GM12878 (cell line): ENCODE results near the gene CDYL. TPM values are rescaled to one million over a fixed set of nuclear protein-coding genes. Genes with fewer than 3 reads are reported as not detected.

Source experiments
- CBFB ChIP-seq: IDR thresholded peaks from 2 replicates; pipeline ENCODE4 v1.6.1; 2016; ENCODE audit warnings: antibody characterized with exemption, low read depth
- CBX3 ChIP-seq: fragments of 200-600 bp; sonication (generic); IDR thresholded peaks from 2 replicates; pipeline ENCODE4 v1.6.1; 2016; ENCODE audit warnings: low read depth, borderline replicate concordance
- CBX5 ChIP-seq: sonication (generic); IDR thresholded peaks from 2 replicates; pipeline ENCODE4 v1.6.1; 2016; ENCODE audit warnings: low read depth, moderate library complexity, mild to moderate bottlenecking, inconsistent platforms
- CEBPB ChIP-seq, 2 experiments: fragments of 150-350 bp in 1 of 2; IDR thresholded peaks; 2 replicates each; pipeline ENCODE4 v1.6.1; 2012 to 2014; ENCODE audit warnings: low read depth in 2 of 2, low read length in 2 of 2, borderline replicate concordance in 1 of 2, inconsistent platforms in 1 of 2
- ETV6 ChIP-seq, 2 experiments: fragments of 450-650 bp in 1 of 2; IDR thresholded peaks in 1 of 2; conservative IDR thresholded peaks in 1 of 2; 2 replicates each; pipeline ENCODE4 v1.6.1; 2014; ENCODE audit warnings: antibody characterized with exemption in 1 of 2, borderline replicate concordance in 1 of 2, low read depth in 1 of 2, mild to moderate bottlenecking in 1 of 2, moderate library complexity in 1 of 2
- GABPA ChIP-seq: IDR thresholded peaks from 2 replicates; pipeline ENCODE4 v1.6.1; 2014; ENCODE audit warnings: antibody characterized with exemption, low read depth, mild to moderate bottlenecking, inconsistent platforms
- HDAC6 ChIP-seq: fragments of 200-600 bp; sonication (generic); IDR thresholded peaks from one replicate; pipeline ENCODE4 v1.8.0; 2017; ENCODE audit warnings: antibody characterized with exemption; ENCODE audit not compliant: unreplicated experiment
- MTA2 ChIP-seq: fragments of 450-650 bp; IDR thresholded peaks from 2 replicates; pipeline ENCODE4 v1.6.1; 2016; ENCODE audit warnings: low read depth, mild to moderate bottlenecking, moderate library complexity
- MTA3 ChIP-seq: IDR thresholded peaks from 2 replicates; pipeline ENCODE4 v1.6.1; 2012; ENCODE audit warnings: low read length, inconsistent platforms, borderline replicate concordance
- MXI1 ChIP-seq: fragments of 150-350 bp; IDR thresholded peaks from 2 replicates; pipeline ENCODE4 v1.6.1; 2011; ENCODE audit warnings: low read depth, mild to moderate bottlenecking, inconsistent platforms, low read length, improper control_type of control experiment
- NFIC ChIP-seq: IDR thresholded peaks from 2 replicates; pipeline ENCODE4 v1.6.1; 2012; ENCODE audit warnings: low read depth, mild to moderate bottlenecking, inconsistent platforms, low read length, moderate library complexity
- NFYB ChIP-seq: IDR thresholded peaks from 2 replicates; pipeline ENCODE4 v1.6.1; 2011; ENCODE audit warnings: low read depth, mild to moderate bottlenecking, low read length, improper control_type of control experiment, moderate library complexity; ENCODE audit not compliant: insufficient read depth
- NR2C1 ChIP-seq: fragments of 450-650 bp; IDR thresholded peaks from 2 replicates; pipeline ENCODE4 v1.6.1; 2017; ENCODE audit warnings: antibody characterized with exemption, mild to moderate bottlenecking, moderate library complexity
- PAX8 ChIP-seq: fragments of 450-650 bp; IDR thresholded peaks from 2 replicates; pipeline ENCODE4 v1.6.1; 2017; ENCODE audit warnings: mild to moderate bottlenecking, moderate library complexity
- POLR2AphosphoS2 ChIP-seq: IDR thresholded peaks from 2 replicates; pipeline ENCODE4 v1.6.1; 2011; ENCODE audit warnings: low read depth, mild to moderate bottlenecking, low read length, improper control_type of control experiment, moderate library complexity
- POU2F2 ChIP-seq: IDR thresholded peaks from 3 replicates; pipeline ENCODE4 v1.6.1; 2011; ENCODE audit warnings: low read depth, mild to moderate bottlenecking, low read length, borderline replicate concordance
- RB1 ChIP-seq: fragments of 450-650 bp; formaldehyde crosslinking; IDR thresholded peaks from 2 replicates; pipeline ENCODE4 v1.6.1; 2017; ENCODE audit warnings: mild to moderate bottlenecking, borderline replicate concordance
- RFX5 ChIP-seq: IDR thresholded peaks from 2 replicates; pipeline ENCODE4 v1.6.1; 2011; ENCODE audit warnings: low read depth, low read length, improper control_type of control experiment
- SMC3 ChIP-seq: IDR thresholded peaks from 2 replicates; pipeline ENCODE4 v1.6.1; 2011; ENCODE audit warnings: low read length, improper control_type of control experiment, borderline replicate concordance
- SPI1 ChIP-seq: IDR thresholded peaks from 2 replicates; pipeline ENCODE4 v1.6.1; 2011; ENCODE audit warnings: low read depth, mild to moderate bottlenecking, low read length, moderate library complexity, borderline replicate concordance; ENCODE audit not compliant: insufficient read depth
- SRF ChIP-seq, 2 experiments: IDR thresholded peaks; 2 replicates each; pipeline ENCODE4 v1.6.1; 2011; ENCODE audit warnings: low read depth in 2 of 2, low read length in 2 of 2, mild to moderate bottlenecking in 1 of 2, moderate library complexity in 1 of 2
- TCF7 ChIP-seq: IDR thresholded peaks from 2 replicates; pipeline ENCODE4 v1.6.1; 2014; ENCODE audit warnings: antibody characterized with exemption, borderline replicate concordance
- ZNF24 ChIP-seq: fragments of 450-650 bp; IDR thresholded peaks from 2 replicates; pipeline ENCODE4 v1.6.1; 2017; ENCODE audit warnings: antibody characterized with exemption, mild to moderate bottlenecking
- ZNF274 ChIP-seq: IDR thresholded peaks from one replicate; pipeline ENCODE4 v1.8.0; 2011; ENCODE audit not compliant: insufficient read length, insufficient read depth
- ZNF384 ChIP-seq: IDR thresholded peaks from 2 replicates; pipeline ENCODE4 v1.6.1; 2012; ENCODE audit warnings: low read depth, mild to moderate bottlenecking, low read length, improper control_type of control experiment, borderline replicate concordance
- ZSCAN29 ChIP-seq: fragments of 450-650 bp; IDR thresholded peaks from 2 replicates; pipeline ENCODE4 v1.6.1; 2017; ENCODE audit warnings: mild to moderate bottlenecking, moderate library complexity
- polyA plus RNA-seq, 11 experiments: library from polyadenylated mRNA; depleted of rRNA in 4 of 11; unstranded in 6 of 11; stranded (reverse) in 5 of 11; fragments of >200 nt; fragmentation: Nextera tagmentation in 4 of 11; fragmentation: Illumina TruSeq in 1 of 11; extraction: Ambion mirVana in 4 of 11; extraction: Trizol in 1 of 11; gene quantifications; 1 replicate in 1 of 11; 2 replicates in 10 of 11; pipeline versions ENCODE4 v1.2.1 to v1.2.3, GENCODE V29; 2011 to 2016; ENCODE audit warnings: inconsistent platforms in 2 of 11, missing spikeins in 2 of 11, low read depth in 1 of 11
- total RNA-seq, 4 experiments: library from RNA; depleted of rRNA in 3 of 4; stranded (reverse); fragments of >200 nt in 3 of 4; fragmentation: Illumina TruSeq in 1 of 4; extraction: Trizol in 1 of 4; gene quantifications; 2 replicates each; pipeline versions ENCODE4 v1.2.1 to v1.2.3, GENCODE V29; 2013 to 2021
- TF ChIP-seq, protein P1 (sequence below): IDR thresholded peaks from 2 replicates; pipeline ENCODE4 v1.6.1; 2012; ENCODE audit warnings: low read depth, low read length, improper control_type of control experiment
- TF ChIP-seq, protein P2 (sequence below): fragments of 450-650 bp; conservative IDR thresholded peaks from 2 replicates; pipeline ENCODE4 v1.6.1; 2017; ENCODE audit warnings: mild to moderate bottlenecking, moderate library complexity
- TF ChIP-seq, protein P3 (sequence below): IDR thresholded peaks from 2 replicates; pipeline ENCODE4 v1.6.1; 2011; ENCODE audit warnings: mild to moderate bottlenecking, low read depth, low read length, moderate library complexity; ENCODE audit not compliant: insufficient replicate concordance

CDYL gene
- total and polyA plus RNA-seq, 10 of the 15 experiments (the other 5 are each of a cell fraction or from before 2014, with no cell fraction given) = 9.3 to 61.2 (median 28.5) TPM

DNA sequence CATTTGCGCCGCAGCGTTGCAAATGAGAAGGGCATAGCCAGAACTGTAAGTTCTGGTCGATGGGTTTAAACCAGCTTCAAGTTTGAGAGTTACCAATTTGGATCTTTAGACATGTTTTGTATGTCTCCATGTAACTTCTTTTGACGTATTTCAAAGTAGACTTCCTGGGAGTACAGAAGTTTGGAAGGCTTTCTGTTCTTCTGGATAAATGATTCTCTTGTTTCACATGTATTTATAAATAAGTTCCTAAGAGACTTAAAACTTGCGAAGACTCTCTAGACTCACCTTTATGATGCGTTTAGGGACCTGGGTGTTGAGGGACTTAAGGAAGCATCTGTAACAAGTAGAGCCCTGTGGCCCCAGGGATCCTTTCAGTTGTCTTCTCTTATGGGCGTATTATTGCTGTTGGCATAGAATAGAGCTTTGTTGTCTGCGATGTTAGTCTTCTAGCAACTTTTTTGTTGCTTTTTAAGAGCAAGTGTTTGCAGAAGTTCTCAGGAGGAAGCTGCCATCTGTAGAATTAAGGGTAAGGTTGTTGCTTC, 1.3 kb downstream of the CDYL start (continued):
- TF ChIP-seq CBX5 = no peak
- no peak for TF ChIP-seq ZNF274
- TF ChIP-seq NFYB = no peak
- TF ChIP-seq, protein P1, sequence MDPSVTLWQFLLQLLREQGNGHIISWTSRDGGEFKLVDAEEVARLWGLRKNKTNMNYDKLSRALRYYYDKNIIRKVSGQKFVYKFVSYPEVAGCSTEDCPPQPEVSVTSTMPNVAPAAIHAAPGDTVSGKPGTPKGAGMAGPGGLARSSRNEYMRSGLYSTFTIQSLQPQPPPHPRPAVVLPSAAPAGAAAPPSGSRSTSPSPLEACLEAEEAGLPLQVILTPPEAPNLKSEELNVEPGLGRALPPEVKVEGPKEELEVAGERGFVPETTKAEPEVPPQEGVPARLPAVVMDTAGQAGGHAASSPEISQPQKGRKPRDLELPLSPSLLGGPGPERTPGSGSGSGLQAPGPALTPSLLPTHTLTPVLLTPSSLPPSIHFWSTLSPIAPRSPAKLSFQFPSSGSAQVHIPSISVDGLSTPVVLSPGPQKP = no peak
- no peak for TF ChIP-seq NFIC
- TF ChIP-seq, protein P2, sequence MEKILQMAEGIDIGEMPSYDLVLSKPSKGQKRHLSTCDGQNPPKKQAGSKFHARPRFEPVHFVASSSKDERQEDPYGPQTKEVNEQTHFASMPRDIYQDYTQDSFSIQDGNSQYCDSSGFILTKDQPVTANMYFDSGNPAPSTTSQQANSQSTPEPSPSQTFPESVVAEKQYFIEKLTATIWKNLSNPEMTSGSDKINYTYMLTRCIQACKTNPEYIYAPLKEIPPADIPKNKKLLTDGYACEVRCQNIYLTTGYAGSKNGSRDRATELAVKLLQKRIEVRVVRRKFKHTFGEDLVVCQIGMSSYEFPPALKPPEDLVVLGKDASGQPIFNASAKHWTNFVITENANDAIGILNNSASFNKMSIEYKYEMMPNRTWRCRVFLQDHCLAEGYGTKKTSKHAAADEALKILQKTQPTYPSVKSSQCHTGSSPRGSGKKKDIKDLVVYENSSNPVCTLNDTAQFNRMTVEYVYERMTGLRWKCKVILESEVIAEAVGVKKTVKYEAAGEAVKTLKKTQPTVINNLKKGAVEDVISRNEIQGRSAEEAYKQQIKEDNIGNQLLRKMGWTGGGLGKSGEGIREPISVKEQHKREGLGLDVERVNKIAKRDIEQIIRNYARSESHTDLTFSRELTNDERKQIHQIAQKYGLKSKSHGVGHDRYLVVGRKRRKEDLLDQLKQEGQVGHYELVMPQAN = no peak; the same call in 1 of the 2 replicates
- TF ChIP-seq MTA2 = no peak
- no peak for TF ChIP-seq CBX3
- TF ChIP-seq SRF (IDR thresholded peaks at IDR 0.05; ENCODE audit: low read depth in 2 of 2, low read length in 2 of 2) = no peak
- no peak for TF ChIP-seq POLR2AphosphoS2
- TF ChIP-seq CEBPB (IDR thresholded peaks at IDR 0.05; ENCODE audit: borderline replicate concordance in 1 of 2, low read depth in 2 of 2, low read length in 2 of 2) = no peak
- TF ChIP-seq, protein P3, sequence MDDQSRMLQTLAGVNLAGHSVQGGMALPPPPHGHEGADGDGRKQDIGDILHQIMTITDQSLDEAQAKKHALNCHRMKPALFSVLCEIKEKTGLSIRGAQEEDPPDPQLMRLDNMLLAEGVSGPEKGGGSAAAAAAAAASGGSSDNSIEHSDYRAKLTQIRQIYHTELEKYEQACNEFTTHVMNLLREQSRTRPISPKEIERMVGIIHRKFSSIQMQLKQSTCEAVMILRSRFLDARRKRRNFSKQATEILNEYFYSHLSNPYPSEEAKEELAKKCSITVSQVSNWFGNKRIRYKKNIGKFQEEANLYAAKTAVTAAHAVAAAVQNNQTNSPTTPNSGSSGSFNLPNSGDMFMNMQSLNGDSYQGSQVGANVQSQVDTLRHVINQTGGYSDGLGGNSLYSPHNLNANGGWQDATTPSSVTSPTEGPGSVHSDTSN = no peak
- TF ChIP-seq CBFB = no peak
- no peak for TF ChIP-seq HDAC6
- TF ChIP-seq ZNF384 = no peak
- TF ChIP-seq SMC3 = 0 out of 2 replicates have a peak, but pooled peaks have one; percentile 9
- no peak for TF ChIP-seq ZSCAN29
- TF ChIP-seq MTA3 = 0 out of 2 replicates have a peak, but pooled peaks have one; percentile 4
- no peak for TF ChIP-seq RFX5
- 0 out of 2 replicates have a peak, but pooled peaks have one; percentile 39 for TF ChIP-seq ZNF24
- no peak for TF ChIP-seq GABPA
- no peak; a peak in 1 of 4 replicates for TF ChIP-seq ETV6 (conservative IDR thresholded peaks at IDR 0.05 in 1 of 2, IDR thresholded peaks at IDR 0.05 in 1 of 2; ENCODE audit: borderline replicate concordance in 1 of 2, low read depth in 1 of 2)
- no peak for TF ChIP-seq PAX8
- TF ChIP-seq POU2F2 = no peak
- no peak for TF ChIP-seq NR2C1
- TF ChIP-seq MXI1 = no peak
- TF ChIP-seq SPI1 = no peak
- TF ChIP-seq TCF7 = no peak
- TF ChIP-seq RB1 = no peak
